Fibroblast of lung (primary cell): ENCODE measurements around the gene LYPD5. TPM values are rescaled to one million over a fixed set of nuclear protein-coding genes. Genes with fewer than 3 reads are reported as not detected.

Experiments
- DNase-seq, 2 donors: peaks; one replicate each; pipeline versions ENCODE4 v3.0.0 to v3.0.0-alpha.2; 2010; ENCODE audit warnings: low read depth in 2 of 2
- H2AFZ ChIP-seq: 2 replicates; pipeline ENCODE4 v1.5.1; 2012; ENCODE audit warnings: low read length, control low read depth, inconsistent platforms
- H3K27ac ChIP-seq: 2 replicates; pipeline ENCODE4 v1.5.1; 2011; ENCODE audit warnings: low read length, control low read depth; ENCODE audit not compliant: insufficient read depth
- H3K27me3 ChIP-seq: 2 replicates; pipeline ENCODE4 v1.5.1; 2011; ENCODE audit warnings: mild to moderate bottlenecking, low read length; ENCODE audit not compliant: control insufficient read depth, insufficient read depth
- H3K36me3 ChIP-seq: 2 replicates; pipeline ENCODE4 v1.5.1; 2011; ENCODE audit warnings: low read length; ENCODE audit not compliant: control insufficient read depth, insufficient read depth
- H3K4me1 ChIP-seq: 2 replicates; pipeline ENCODE4 v1.5.1; 2011; ENCODE audit warnings: low read length; ENCODE audit not compliant: control insufficient read depth, insufficient read depth; ENCODE audit errors: extremely low read depth
- H3K4me2 ChIP-seq: 2 replicates; pipeline ENCODE4 v1.5.1; 2011; ENCODE audit warnings: low read length, control low read depth; ENCODE audit not compliant: insufficient read depth; ENCODE audit errors: extremely low read depth
- H3K4me3 ChIP-seq, 4 experiments: fragments of 200-600 bp in 1 of 4; sonication (generic) in 1 of 4; replicated peaks in 1 of 4; 2 replicates each; pipeline ENCODE4 v1.5.1; 2011 to 2016; ENCODE audit warnings: low read length in 4 of 4, low read depth in 3 of 4, mild to moderate bottlenecking in 3 of 4, control low read depth in 2 of 4, inconsistent platforms in 1 of 4, mixed read lengths in 1 of 4; ENCODE audit not compliant: insufficient read depth in 1 of 4; ENCODE audit errors: control extremely low read depth in 1 of 4
- H3K79me2 ChIP-seq: 2 replicates; pipeline ENCODE4 v1.5.1; 2012; ENCODE audit warnings: mild to moderate bottlenecking, low read length, inconsistent platforms; ENCODE audit not compliant: control insufficient read depth, insufficient read depth
- H3K9ac ChIP-seq: 2 replicates; pipeline ENCODE4 v1.5.1; 2011; ENCODE audit warnings: mild to moderate bottlenecking, low read length, control low read depth; ENCODE audit not compliant: insufficient read depth
- H3K9me3 ChIP-seq: 2 replicates; pipeline ENCODE4 v1.5.1; 2012; ENCODE audit warnings: low read depth, low read length; ENCODE audit not compliant: control insufficient read depth, insufficient read depth
- H4K20me1 ChIP-seq: 2 replicates; pipeline ENCODE4 v1.5.1; 2011; ENCODE audit warnings: low read length; ENCODE audit not compliant: control insufficient read depth, insufficient read depth; ENCODE audit errors: extremely low read depth
- EZH2 ChIP-seq: IDR thresholded peaks from 2 replicates; pipeline ENCODE4 v1.5.1; 2012; ENCODE audit warnings: low read length, control low read depth, mild to moderate bottlenecking; ENCODE audit errors: missing control alignments
- polyA plus RNA-seq, 2 donors: library from polyadenylated mRNA; depleted of rRNA in 1 of 2; stranded (reverse) in 1 of 2; unstranded in 1 of 2; fragments of >200 nt; gene quantifications; 2 replicates each; pipeline ENCODE4 v1.2.1, GENCODE V29; 2011 to 2012; ENCODE audit warnings: missing spikeins in 1 of 2
- total RNA-seq: library from RNA; depleted of rRNA; stranded (reverse); fragments of >200 nt; gene quantifications from 2 replicates; pipeline ENCODE4 v1.2.1, GENCODE V29; 2014
- TF ChIP-seq, protein P1 (sequence below), 2 donors: IDR thresholded peaks in 1 of 2; conservative IDR thresholded peaks in 1 of 2; 1 replicate in 1 of 2; 2 replicates in 1 of 2; pipeline ENCODE4 v1.5.1; 2011 to 2012; ENCODE audit warnings: low read length in 2 of 2, control low read depth in 1 of 2, inconsistent platforms in 1 of 2, low read depth in 1 of 2, mild to moderate bottlenecking in 1 of 2

The LYPD5 gene
- total and polyA plus RNA-seq, 2 donors (not counting 1 experiment from before 2014, with no cell fraction given), result 0.37 to 0.50 TPM

DNA sequence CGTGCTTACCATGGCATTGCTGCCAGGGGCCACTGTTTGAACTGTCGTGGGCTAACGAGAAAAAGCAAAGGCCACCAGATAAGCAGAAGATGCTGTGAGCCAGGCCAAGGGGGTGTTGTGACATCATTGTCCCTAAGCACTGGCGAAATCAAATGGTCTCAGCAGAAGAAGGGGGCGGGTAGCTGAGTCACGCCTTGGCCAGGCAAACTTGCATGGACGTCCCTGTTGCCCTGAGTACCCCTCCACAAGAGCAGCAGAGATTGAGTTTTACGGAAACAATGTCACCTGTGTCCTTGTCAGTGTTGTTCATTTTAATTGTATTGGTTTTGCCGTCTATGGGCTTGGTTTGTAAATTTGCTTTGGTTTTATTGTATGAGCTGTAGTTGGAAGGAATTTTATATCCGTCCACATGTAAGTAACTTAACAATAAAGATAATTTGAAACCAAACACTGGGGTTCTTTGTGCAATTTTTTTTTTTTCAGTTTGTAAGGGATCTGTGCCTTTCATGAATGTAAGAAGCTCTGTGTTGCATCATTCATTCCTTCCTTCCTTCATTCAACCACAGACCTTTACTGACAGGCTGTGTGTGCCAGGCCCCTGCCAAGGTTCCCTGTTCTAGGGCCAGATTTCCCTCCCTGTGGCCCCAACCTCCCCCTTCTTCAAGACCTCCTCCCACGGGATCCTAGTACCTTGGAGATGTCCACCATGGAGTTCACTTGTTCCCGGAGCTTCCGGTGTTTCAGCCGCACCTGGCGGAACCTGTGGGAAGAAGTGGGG, 33.8 kb downstream of the LYPD5 start:
- Histone ChIP-seq H3K4me1 (peaks cover 12% of the 10 kb centered on the region), H3K27me3 (peaks cover 2% of the 10 kb centered on the region), H3K9me3 (no peaks in the 10 kb centered on the region), H3K4me3 (no peak overlapping the region), H3K27ac (no peak overlapping the region), H4K20me1 (no peaks in the 10 kb centered on the region), H3K4me2 (no peak overlapping the region), H3K79me2 (no peaks in the 10 kb centered on the region), H3K9ac (no peak overlapping the region), H3K36me3 (no peaks in the 10 kb centered on the region), H2AFZ (no peak overlapping the region)
- TF ChIP-seq EZH2, result no peak
- TF ChIP-seq, protein P1, sequence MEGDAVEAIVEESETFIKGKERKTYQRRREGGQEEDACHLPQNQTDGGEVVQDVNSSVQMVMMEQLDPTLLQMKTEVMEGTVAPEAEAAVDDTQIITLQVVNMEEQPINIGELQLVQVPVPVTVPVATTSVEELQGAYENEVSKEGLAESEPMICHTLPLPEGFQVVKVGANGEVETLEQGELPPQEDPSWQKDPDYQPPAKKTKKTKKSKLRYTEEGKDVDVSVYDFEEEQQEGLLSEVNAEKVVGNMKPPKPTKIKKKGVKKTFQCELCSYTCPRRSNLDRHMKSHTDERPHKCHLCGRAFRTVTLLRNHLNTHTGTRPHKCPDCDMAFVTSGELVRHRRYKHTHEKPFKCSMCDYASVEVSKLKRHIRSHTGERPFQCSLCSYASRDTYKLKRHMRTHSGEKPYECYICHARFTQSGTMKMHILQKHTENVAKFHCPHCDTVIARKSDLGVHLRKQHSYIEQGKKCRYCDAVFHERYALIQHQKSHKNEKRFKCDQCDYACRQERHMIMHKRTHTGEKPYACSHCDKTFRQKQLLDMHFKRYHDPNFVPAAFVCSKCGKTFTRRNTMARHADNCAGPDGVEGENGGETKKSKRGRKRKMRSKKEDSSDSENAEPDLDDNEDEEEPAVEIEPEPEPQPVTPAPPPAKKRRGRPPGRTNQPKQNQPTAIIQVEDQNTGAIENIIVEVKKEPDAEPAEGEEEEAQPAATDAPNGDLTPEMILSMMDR (conservative IDR thresholded peaks at IDR 0.05 in 1 of 2, IDR thresholded peaks at IDR 0.05 in 1 of 2; ENCODE audit: low read depth in 1 of 2, low read length in 2 of 2), result no peak
- DNase-seq, result no peak

DNA sequence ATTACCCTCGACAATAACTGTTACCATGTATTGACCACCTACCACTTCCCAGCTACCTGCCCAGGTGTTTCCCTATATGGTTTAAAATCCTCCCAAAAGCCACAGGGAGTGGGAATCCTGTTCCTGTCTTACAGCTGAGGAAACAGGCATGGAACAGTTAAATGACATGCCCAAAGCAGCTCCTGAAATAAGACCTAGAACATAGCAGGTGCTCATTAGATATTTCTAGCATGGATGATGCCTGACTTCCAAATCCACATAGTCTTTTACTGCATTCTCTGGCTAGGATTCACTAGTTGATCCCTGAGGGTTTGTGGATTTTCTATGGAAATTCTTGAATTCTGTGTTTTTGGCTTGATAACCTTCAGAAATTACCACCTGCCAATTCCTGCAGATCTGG, 34.4 kb downstream of the LYPD5 start:
- no peak overlapping the region for H3K27ac ChIP-seq
- no peaks in the 10 kb centered on the region for H3K36me3 ChIP-seq
- H2AFZ ChIP-seq, result no peak overlapping the region
- no peak overlapping the region for H3K4me3 ChIP-seq
- TF ChIP-seq EZH2, result no peak
- TF ChIP-seq, protein P1 (conservative IDR thresholded peaks at IDR 0.05 in 1 of 2, IDR thresholded peaks at IDR 0.05 in 1 of 2; ENCODE audit: low read depth in 1 of 2, low read length in 2 of 2), result no peak
- no peaks in the 10 kb centered on the region for H4K20me1 ChIP-seq
- no peak overlapping the region for H3K4me2 ChIP-seq
- H3K27me3 ChIP-seq, result no peaks in the 10 kb centered on the region
- no peaks in the 10 kb centered on the region for H3K79me2 ChIP-seq
- no peak for DNase-seq
- no peak overlapping the region for H3K9ac ChIP-seq
- H3K4me1 ChIP-seq, result peaks cover 16% of the 10 kb centered on the region
- no peaks in the 10 kb centered on the region for H3K9me3 ChIP-seq

DNA sequence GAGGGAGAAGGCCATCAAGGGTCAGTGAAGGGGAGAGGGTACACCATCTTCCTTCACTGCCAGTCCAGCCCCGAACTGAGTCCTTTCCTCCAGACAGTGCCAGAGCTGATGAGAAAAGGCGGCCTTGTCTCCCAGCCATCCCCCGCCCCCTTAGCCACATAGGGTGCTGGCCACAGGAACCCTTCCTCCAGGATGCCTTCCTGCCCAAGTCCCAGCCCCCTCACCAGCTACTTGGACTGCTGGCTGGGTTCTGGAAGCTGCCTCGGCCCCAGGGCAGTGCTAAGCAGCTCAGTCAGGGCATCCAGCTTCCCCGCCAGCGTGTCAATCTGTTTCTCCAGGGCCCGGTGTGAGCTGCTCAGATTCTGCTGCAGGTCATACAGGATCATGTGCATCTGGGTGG, 34.9 kb downstream of the LYPD5 start:
- Histone ChIP-seq H4K20me1 (no peaks in the 10 kb centered on the region), H3K9ac (no peak overlapping the region), H3K27me3 (no peaks in the 10 kb centered on the region), H3K27ac (no peak overlapping the region), H3K4me2 (no peak overlapping the region), H3K4me3 (no peak overlapping the region), H2AFZ (no peak overlapping the region), H3K4me1 (peaks cover 16% of the 10 kb centered on the region), H3K36me3 (no peaks in the 10 kb centered on the region), H3K79me2 (no peaks in the 10 kb centered on the region), H3K9me3 (no peaks in the 10 kb centered on the region)
- TF ChIP-seq, protein P1 (conservative IDR thresholded peaks at IDR 0.05 in 1 of 2, IDR thresholded peaks at IDR 0.05 in 1 of 2; ENCODE audit: low read depth in 1 of 2, low read length in 2 of 2), result no peak
- TF ChIP-seq EZH2, result no peak
- DNase-seq, result no peak
